DMS79 treated with DMSO at 0.1 percent for 48 hours (cell line): ENCODE data around the gene POLR1H.

Experiments used
- DNase-seq: peaks from one replicate; lab custom pipeline; 2025; lab: John Stamatoyannopoulos, UW

POLR1H gene

GRCh38 chr6:30096829-30097228, 35.8 kb downstream of the POLR1H start:
- no peak for DNase-seq

GRCh38 chr6:30097902-30098768, 37.1 kb downstream of the POLR1H start:
- DNase-seq, result no peak

GRCh38 chr6:30100154-30100553, 39.1 kb downstream of the POLR1H start:
- no peak for DNase-seq

GRCh38 chr6:30100585-30101443, 39.7 kb downstream of the POLR1H start:
- DNase-seq, result peak; percentile 9

- DNase-seq, result no peak
These were observed 40.7 kb downstream of the POLR1H start for GRCh38 chr6:30101444-30102413.

- no peak for DNase-seq
These were observed 41.4 kb downstream of the POLR1H start for GRCh38 chr6:30102414-30102969.

GRCh38 chr6:30102970-30103871, 42.2 kb downstream of the POLR1H start:
- DNase-seq, result peak; percentile 80

GRCh38 chr6:30103872-30104179, 42.8 kb downstream of the POLR1H start:
- DNase-seq, result no peak

- no peak for DNase-seq
These were observed 43.6 kb downstream of the POLR1H start for GRCh38 chr6:30104661-30105060.

- no peak for DNase-seq
These were observed 50.3 kb downstream of the POLR1H start for GRCh38 chr6:30111266-30111856.

GRCh38 chr6:30112402-30112994, 51.4 kb downstream of the POLR1H start:
- no peak for DNase-seq

GRCh38 chr6:30113003-30113759, 52.1 kb downstream of the POLR1H start, which contains the start of gene TRIM31:
Gene TRIM31, minus strand, starts transcription at chr6:30113090. Its CDS starts 285 bp downstream, at chr6:30112805.
- no peak for DNase-seq

- DNase-seq, result no peak
These were observed 52.8 kb downstream of the POLR1H start for GRCh38 chr6:30113841-30114240.
